Subcutaneous adipose tissue (tissue), 4 donors: ENCODE results near the gene ACTN4. TPM values are rescaled to one million over a fixed set of nuclear protein-coding genes. Genes with fewer than 3 reads are reported as not detected.

Experiments used
- total RNA-seq, 4 donors: library from RNA; depleted of rRNA; stranded (reverse); fragments of >200 nt; gene quantifications; one replicate each; pipeline ENCODE4 v1.1.0, GENCODE V29; 2016
- TF ChIP-seq, protein P1 (sequence below): fragments of 450-650 bp; IDR thresholded peaks from one replicate; pipeline ENCODE4 v1.5.1; 2016; ENCODE audit warnings: low read depth, mild to moderate bottlenecking, control low read depth, antibody characterized with exemption, moderate library complexity

Gene ACTN4
- total RNA-seq, 4 donors from 2014 or later, result 179 to 258 (median 186) TPM

DNA sequence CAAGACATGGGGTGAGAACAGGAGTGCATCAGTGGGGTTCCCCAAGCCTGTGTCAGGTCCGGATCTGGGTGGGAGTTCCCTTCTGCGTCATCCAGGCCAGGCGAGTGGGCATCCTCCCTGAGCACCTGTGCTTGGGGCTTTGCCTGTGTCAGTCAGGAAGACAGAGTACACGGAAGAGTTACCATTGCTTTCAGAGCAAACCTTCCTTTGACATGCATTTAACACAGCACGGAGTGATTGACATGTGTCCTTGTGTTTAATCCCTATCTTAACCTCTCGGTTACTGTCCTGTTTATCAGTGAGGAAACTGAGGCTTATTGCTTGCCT, 49.2 kb downstream of the ACTN4 start:
- TF ChIP-seq, protein P1, sequence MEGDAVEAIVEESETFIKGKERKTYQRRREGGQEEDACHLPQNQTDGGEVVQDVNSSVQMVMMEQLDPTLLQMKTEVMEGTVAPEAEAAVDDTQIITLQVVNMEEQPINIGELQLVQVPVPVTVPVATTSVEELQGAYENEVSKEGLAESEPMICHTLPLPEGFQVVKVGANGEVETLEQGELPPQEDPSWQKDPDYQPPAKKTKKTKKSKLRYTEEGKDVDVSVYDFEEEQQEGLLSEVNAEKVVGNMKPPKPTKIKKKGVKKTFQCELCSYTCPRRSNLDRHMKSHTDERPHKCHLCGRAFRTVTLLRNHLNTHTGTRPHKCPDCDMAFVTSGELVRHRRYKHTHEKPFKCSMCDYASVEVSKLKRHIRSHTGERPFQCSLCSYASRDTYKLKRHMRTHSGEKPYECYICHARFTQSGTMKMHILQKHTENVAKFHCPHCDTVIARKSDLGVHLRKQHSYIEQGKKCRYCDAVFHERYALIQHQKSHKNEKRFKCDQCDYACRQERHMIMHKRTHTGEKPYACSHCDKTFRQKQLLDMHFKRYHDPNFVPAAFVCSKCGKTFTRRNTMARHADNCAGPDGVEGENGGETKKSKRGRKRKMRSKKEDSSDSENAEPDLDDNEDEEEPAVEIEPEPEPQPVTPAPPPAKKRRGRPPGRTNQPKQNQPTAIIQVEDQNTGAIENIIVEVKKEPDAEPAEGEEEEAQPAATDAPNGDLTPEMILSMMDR, result no peak

DNA sequence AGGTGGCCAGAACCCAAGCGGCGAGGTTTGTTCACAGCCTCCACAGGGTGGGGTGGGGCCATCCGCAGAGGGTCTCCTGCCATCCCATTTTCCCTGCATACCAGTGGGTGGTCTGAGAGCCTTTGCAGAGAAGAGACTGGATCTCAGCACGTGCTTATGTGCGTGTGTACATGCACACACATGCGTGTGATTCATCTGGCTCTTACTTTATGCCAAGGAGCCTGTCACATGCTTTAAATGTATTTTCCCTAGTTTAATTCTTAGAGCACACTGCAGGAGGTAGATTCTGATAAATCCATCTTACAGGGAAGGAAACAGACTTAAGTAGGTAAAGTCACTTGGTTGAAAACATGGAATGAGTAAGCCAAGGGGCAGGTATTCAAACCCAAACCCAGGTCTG, 49.7 kb downstream of the ACTN4 start:
- TF ChIP-seq, protein P1, result no peak

DNA sequence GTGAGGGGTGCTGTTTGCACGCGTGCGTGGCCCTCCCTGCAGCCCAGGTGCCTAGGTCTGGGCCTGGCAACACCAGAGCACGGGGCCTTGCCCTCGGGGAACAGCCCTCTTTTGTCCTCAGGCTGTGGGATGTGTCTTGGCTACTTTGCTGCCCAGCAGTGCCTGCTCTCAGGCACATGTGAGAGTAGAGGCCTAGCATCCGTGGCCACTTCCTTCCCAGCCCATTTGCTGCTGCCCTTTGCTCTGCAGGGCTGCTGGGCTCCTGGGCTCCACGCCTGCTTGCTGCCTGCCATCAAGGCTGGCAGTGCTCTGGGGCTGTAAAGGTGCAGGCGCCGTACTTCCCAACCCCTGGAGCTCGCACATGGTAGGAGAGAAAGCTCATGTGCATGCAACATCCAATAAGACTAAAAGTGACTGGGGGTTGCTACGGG, 50.2 kb downstream of the ACTN4 start:
- TF ChIP-seq, protein P1, result no peak

DNA sequence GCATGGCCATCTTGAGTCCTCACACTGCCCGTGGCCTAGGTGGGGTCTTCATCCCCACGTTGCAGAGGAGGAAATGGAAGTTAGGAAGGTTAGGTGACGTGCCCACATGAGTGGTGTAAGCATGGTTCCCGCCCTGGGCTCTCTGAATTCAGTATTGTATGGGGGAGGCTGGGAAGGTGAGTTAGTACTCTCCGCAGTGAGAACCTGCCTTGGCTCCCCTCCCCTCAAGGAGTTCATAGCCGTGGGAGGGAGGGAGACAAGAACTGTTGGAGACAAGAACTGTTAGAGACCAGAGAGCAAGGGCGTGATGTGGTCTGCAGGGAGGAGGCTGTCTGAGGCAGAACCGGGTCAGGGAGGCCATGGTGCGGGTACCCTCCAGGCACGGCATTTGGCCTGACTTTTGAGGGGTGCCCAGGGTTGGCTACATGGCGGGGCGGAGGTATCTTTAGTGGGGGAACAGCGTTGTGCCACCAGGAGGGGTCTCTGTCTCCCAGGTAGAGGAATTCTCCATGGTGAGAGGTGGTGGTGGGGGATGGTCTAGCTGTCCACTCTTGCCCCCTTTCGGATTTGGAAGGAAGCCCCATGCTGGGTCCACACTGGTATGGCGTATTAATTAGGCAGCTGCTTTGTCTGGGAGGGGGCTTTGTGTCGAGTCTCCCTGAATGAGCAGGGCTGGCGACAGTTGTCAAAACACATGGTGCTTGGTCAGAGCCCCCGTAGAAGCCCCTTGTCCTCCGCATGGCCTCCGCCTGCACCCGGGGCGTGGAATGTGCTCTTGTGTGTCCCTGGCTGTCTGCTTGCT, 51.0 kb downstream of the ACTN4 start:
- TF ChIP-seq, protein P1, result no peak

DNA sequence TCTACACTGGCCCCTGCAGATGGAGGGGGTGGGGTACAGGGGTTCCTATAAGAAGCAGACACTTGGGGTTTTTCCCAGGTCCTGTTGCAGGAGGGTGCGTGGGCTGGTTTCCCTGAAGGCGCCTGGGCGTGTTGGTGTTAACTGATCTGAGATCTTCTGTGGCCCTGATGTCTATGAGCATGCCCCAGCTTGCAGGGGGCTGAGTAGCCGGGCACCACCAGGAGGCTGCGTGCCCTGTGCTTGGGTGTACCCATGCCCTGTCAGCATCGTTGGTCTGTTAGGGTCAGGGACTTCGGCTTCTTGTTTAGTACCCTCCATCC, 51.5 kb downstream of the ACTN4 start:
- TF ChIP-seq, protein P1, result no peak

DNA sequence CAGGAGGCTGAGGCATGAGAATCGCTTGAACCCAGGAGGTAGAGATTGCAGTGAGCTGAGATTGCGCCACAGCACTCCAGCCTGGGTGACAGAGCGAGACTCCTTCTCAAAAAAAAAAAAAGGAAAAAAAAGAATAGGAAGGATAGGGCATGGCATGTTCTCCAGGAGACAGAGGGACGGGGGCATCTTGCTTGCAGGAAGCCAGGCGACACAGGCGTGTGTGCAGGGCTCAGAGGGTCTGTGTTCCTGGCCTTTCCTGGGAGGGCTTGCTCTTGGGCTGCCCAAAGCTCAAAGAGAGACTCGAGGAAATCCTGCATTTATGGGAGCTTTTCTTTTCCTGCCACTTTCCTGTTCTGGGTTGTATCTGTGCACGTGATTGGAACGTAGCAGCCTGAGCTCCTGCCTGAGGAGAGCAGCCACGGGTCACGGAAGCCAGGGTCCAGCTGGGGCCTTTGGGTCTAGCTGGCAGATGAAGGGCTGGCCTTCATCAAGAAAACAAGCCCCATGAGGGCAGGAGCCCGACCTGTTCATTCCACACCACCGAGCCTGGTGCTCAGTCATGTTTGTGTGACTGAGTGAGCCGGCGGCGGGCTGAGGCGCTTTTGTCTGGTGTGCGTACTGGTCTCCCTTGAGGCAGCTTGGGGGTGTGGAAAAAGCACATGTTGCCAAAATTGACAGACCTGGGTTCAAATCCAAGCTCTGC, 52.3 kb downstream of the ACTN4 start:
- TF ChIP-seq, protein P1, result no peak

DNA sequence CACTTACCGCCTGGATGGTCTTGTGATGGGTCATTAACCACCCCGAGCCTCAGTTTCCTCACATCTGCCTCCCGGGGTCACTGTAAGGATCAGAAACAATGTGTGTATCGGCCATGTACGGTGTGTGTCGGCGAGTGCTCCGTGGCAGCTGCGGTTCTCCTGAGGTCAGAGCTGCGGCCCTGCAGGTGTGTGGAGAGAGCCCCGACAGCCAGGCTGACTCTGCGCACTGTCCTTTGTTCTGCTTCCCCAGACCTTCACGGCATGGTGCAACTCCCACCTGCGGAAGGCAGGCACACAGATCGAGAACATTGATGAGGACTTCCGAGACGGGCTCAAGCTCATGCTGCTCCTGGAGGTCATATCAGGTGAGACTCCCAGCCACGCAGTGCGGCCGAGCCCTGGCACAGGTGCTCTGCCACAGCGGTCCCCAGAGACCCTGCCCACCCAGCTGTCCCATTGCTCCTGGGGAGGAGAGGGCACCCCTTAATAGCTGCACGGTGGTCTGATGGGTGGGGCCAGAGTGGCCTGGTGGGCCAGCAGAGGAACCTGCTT, 53.0 kb downstream of the ACTN4 start:
- TF ChIP-seq, protein P1, result no peak
